Endothelial cell of umbilical vein (primary cell): ENCODE measurements around the gene ADAM10. TPM values are rescaled to one million over a fixed set of nuclear protein-coding genes. Genes with fewer than 3 reads are reported as not detected.

ENCODE experiments used
- BruUV-seq: library from RNA; stranded (reverse); fragments of 400-500 nt; replicated peaks from 2 replicates; lab custom pipeline; 2021; lab: Mats Ljungman, UMichigan
- CTCF ChIA-PET: fragments of 300-600, 350-600 bp; sonication (Branson Sonifier 250); formaldehyde crosslinking; loops from one replicate; lab custom pipeline; 2021; ENCODE audit warnings: antibody characterized with exemption, inconsistent platforms; lab: Charles Lee
- POLR2A ChIA-PET: fragments of 300-600, 350-600 bp; sonication (Branson Sonifier 250); formaldehyde crosslinking; loops from one replicate; lab custom pipeline; 2021; ENCODE audit warnings: antibody characterized with exemption, inconsistent platforms; lab: Charles Lee
- DNase-seq: peaks from one replicate; pipeline ENCODE4 v3.0.0-alpha.2; 2011; ENCODE audit warnings: low read depth, low spot score
- FAIRE-seq: peaks from 2 replicates; lab custom pipeline; 2011; peaks lifted over from hg19 to GRCh38; lab: Jason Lieb, UNC
- H2AFZ ChIP-seq: 2 replicates; pipeline ENCODE4 v1.6.0; 2012; ENCODE audit warnings: low read depth, low read length, control low read depth, inconsistent platforms
- H3K27ac ChIP-seq: 2 replicates; pipeline ENCODE4 v1.5.1; 2011; ENCODE audit warnings: low read depth, mild to moderate bottlenecking, control low read depth, low read length, moderate library complexity; ENCODE audit not compliant: insufficient read depth
- H3K27me3 ChIP-seq, 2 experiments: 2 replicates each; pipeline versions ENCODE4 v1.6.0 to v1.6.1; 2011; ENCODE audit warnings: low read length in 2 of 2, mixed read lengths in 1 of 2; ENCODE audit not compliant: control insufficient read depth in 2 of 2, insufficient read depth in 2 of 2
- H3K36me3 ChIP-seq, 2 experiments: 2 replicates in 1 of 2; 3 replicates in 1 of 2; pipeline ENCODE4 v1.5.1; 2011; ENCODE audit warnings: low read length in 2 of 2, mild to moderate bottlenecking in 1 of 2, moderate library complexity in 1 of 2; ENCODE audit not compliant: control insufficient read depth in 2 of 2, insufficient read depth in 2 of 2; ENCODE audit errors: extremely low read depth in 1 of 2
- H3K4me1 ChIP-seq: 3 replicates; pipeline ENCODE4 v1.5.1; 2011; ENCODE audit warnings: mild to moderate bottlenecking, low read length; ENCODE audit not compliant: control insufficient read depth, insufficient read depth; ENCODE audit errors: extremely low read depth
- H3K4me2 ChIP-seq: 2 replicates; pipeline ENCODE4 v1.6.1; 2011; ENCODE audit warnings: low read length, control low read depth, mixed read lengths; ENCODE audit not compliant: insufficient read depth
- H3K4me3 ChIP-seq, 3 experiments: fragments of 200-600 bp in 1 of 3; sonication (generic), shearing (Covaris generic) in 1 of 3; replicated peaks in 1 of 3; 2 replicates each; pipeline ENCODE4 v1.5.1; 2011 to 2016; ENCODE audit warnings: control low read depth in 3 of 3, low read length in 3 of 3, mild to moderate bottlenecking in 2 of 3, inconsistent platforms in 1 of 3, low read depth in 1 of 3, moderate library complexity in 1 of 3; ENCODE audit not compliant: insufficient read depth in 1 of 3
- H3K79me2 ChIP-seq: 2 replicates; pipeline ENCODE4 v1.6.0; 2012; ENCODE audit warnings: low read length, inconsistent platforms; ENCODE audit not compliant: control insufficient read depth, insufficient read depth
- H3K9ac ChIP-seq: replicated peaks from 2 replicates; pipeline ENCODE3; 2011; ENCODE audit warnings: low read length, control low read depth; ENCODE audit not compliant: insufficient read depth; ENCODE audit errors: extremely low read depth
- H3K9me1 ChIP-seq: replicated peaks from 3 replicates; pipeline ENCODE4 v1.6.0; 2011; ENCODE audit warnings: mild to moderate bottlenecking, low read length; ENCODE audit not compliant: control insufficient read depth, insufficient read depth; ENCODE audit errors: extremely low read depth
- H3K9me3 ChIP-seq: replicated peaks from 2 replicates; pipeline ENCODE4 v1.5.1; 2012; ENCODE audit warnings: low read length, inconsistent platforms; ENCODE audit not compliant: control insufficient read depth, insufficient read depth
- H4K20me1 ChIP-seq: replicated peaks from 2 replicates; pipeline ENCODE3; 2011; ENCODE audit warnings: mild to moderate bottlenecking, low read length; ENCODE audit not compliant: control insufficient read depth, insufficient read depth; ENCODE audit errors: extremely low read depth
- CTCF ChIP-seq, 2 donors: IDR thresholded peaks; 1 replicate in 1 of 2; 2 replicates in 1 of 2; pipeline ENCODE4 v1.5.1; 2011; ENCODE audit warnings: low read length in 2 of 2, mild to moderate bottlenecking in 2 of 2, moderate library complexity in 2 of 2, control low read depth in 1 of 2, inconsistent platforms in 1 of 2, low read depth in 1 of 2; ENCODE audit not compliant: insufficient read depth in 1 of 2; ENCODE audit errors: extremely low read depth in 1 of 2
- EZH2 ChIP-seq: IDR thresholded peaks from 2 replicates; pipeline ENCODE4 v1.6.1; 2012; ENCODE audit warnings: borderline replicate concordance, low read depth, mild to moderate bottlenecking, moderate library complexity, low read length, inconsistent platforms; ENCODE audit not compliant: severe bottlenecking
- FOS ChIP-seq: IDR thresholded peaks from 2 replicates; pipeline ENCODE4 v1.6.1; 2011; ENCODE audit warnings: mild to moderate bottlenecking, low read length, moderate library complexity, borderline replicate concordance; ENCODE audit not compliant: insufficient read depth
- GATA2 ChIP-seq: IDR thresholded peaks from 2 replicates; pipeline ENCODE4 v1.7.0; 2011; ENCODE audit warnings: low read depth, mild to moderate bottlenecking, moderate library complexity, mixed read lengths, low read length; ENCODE audit not compliant: insufficient read length, insufficient read depth
- JUN ChIP-seq: IDR thresholded peaks from 2 replicates; pipeline ENCODE4 v1.6.1; 2011; ENCODE audit warnings: borderline replicate concordance, low read depth; ENCODE audit not compliant: insufficient read length, insufficient read depth
- MYC ChIP-seq: IDR thresholded peaks from one replicate; pipeline ENCODE4 v1.6.1; 2011; ENCODE audit warnings: mild to moderate bottlenecking, low read depth, low read length
- POLR2A ChIP-seq: IDR thresholded peaks from 2 replicates; pipeline ENCODE4 v1.6.1; 2012; ENCODE audit warnings: low read depth, mild to moderate bottlenecking, control low read depth, low read length
- POLR2AphosphoS5 ChIP-seq: IDR thresholded peaks from 2 replicates; pipeline ENCODE4 v1.6.1; 2012; ENCODE audit warnings: low read depth, mild to moderate bottlenecking, control low read depth, low read length, moderate library complexity; ENCODE audit not compliant: insufficient read depth
- dilution Hi-C: fragments of 300-500 bp; cut with MboI; formaldehyde crosslinking; loops from one replicate; pipeline ENCODE4 v1.15.0; 2019; ENCODE audit warnings: low sequenced_read_pairs; ENCODE audit not compliant: extremely low pct_ligation_motif_present
- intact Hi-C: fragments of 100-400 bp; cut with micrococcal nuclease; formaldehyde crosslinking; loops from one replicate; pipeline ENCODE4 v1.10.0; 2022
- polyA plus RNA-seq, 4 experiments: library from polyadenylated mRNA; depleted of rRNA in 3 of 4; stranded (reverse) in 3 of 4; unstranded in 1 of 4; fragments of >200 nt; gene quantifications; 2 replicates each; pipeline versions ENCODE4 v1.2.1 to v1.2.3, GENCODE V29; 2011 to 2012; ENCODE audit warnings: missing spikeins in 1 of 4
- total RNA-seq: library from RNA; stranded (reverse); gene quantifications from 2 replicates; pipeline ENCODE4 v1.2.3, GENCODE V29; 2021
- TF ChIP-seq, protein P1 (sequence below): IDR thresholded peaks from 2 replicates; pipeline ENCODE4 v1.6.1; 2011; ENCODE audit not compliant: insufficient read depth, insufficient read length

Gene ADAM10
- total and polyA plus RNA-seq, 2 donors (not counting 3 experiments of a cell fraction or from before 2014, with no cell fraction given): 91.3 to 203 TPM

GRCh38 chr15:58549013-58549784, 200.3 kb downstream of the ADAM10 start:
- intact Hi-C loops (no loop called here), dilution Hi-C loops (no loop called here)
- Histone ChIP-seq H3K36me3 (no peaks in the 10 kb centered on the region), H3K9me3 (no peaks in the 10 kb centered on the region), H3K27me3 (no peaks in the 10 kb centered on the region), H3K9me1 (no peaks in the 10 kb centered on the region), H2AFZ (no peak overlapping the region), H3K9ac (no peak overlapping the region), H3K27ac (no peak overlapping the region), H4K20me1 (no peaks in the 10 kb centered on the region), H3K4me1 (peaks cover 30% of the 10 kb centered on the region), H3K79me2 (no peaks in the 10 kb centered on the region), H3K4me2 (no peak overlapping the region), H3K4me3 (no peak overlapping the region)
- FAIRE-seq: no peak
- CTCF ChIA-PET: interaction anchor here (0.9 kb wide), 1 partner anchor 10 kb away, joined by 3 read pairs; no protein-coding TSS in a partner anchor
- BruUV-seq: no TSS peak
- POLR2A ChIA-PET: no interaction called here
- DNase-seq: no peak
- TF ChIP-seq GATA2 (no peak), POLR2A (no peak), FOS (no peak), POLR2AphosphoS5 (no peak), CTCF (IDR thresholded peaks at IDR 0.05; ENCODE audit: extremely low read depth in 1 of 2, insufficient read depth in 1 of 2, low read depth in 1 of 2, low read length in 2 of 2) (no peak), EZH2 (no peak), JUN (no peak), MYC (no peak)
- TF ChIP-seq, protein P1, sequence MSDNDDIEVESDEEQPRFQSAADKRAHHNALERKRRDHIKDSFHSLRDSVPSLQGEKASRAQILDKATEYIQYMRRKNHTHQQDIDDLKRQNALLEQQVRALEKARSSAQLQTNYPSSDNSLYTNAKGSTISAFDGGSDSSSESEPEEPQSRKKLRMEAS: no peak
